GM12892 (cell line): ENCODE data around the gene SETD4.

Source experiments
- POLR2A ChIP-seq: IDR thresholded peaks from 2 replicates; pipeline ENCODE4 v1.6.1; 2011; ENCODE audit warnings: low read depth, low read length, control low read depth
- POLR2AphosphoS5 ChIP-seq: IDR thresholded peaks from 2 replicates; pipeline ENCODE4 v1.6.1; 2011; ENCODE audit warnings: low read depth, low read length, control low read depth
- TAF1 ChIP-seq: IDR thresholded peaks from 2 replicates; pipeline ENCODE4 v1.6.1; 2011; ENCODE audit warnings: low read depth, mild to moderate bottlenecking, control low read depth, low read length, borderline replicate concordance

DNA sequence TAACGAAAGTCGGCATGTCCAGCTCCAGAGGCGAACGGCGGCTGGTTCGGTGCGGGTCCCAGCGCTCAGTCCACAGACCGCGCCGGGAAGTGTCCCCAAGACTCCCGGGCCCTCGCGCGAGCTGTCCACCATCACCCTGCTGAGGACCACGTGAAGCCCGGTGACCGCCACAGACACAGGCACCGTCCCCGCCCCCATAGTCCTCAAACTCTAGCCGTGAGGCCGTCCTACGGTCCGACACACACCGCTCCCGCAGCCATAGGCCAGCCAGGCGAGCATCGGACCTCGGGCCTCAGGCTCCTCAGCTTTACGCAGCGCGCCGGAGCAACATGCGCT lies 535 bp downstream of the SETD4 start:
- TF ChIP-seq POLR2AphosphoS5 (no peak), POLR2A (no peak), TAF1 (no peak)
